AG10803 (cell line): Measurements from ENCODE around the gene POU6F1.

ENCODE experiments used
- DNase-seq: peaks from one replicate; pipeline ENCODE4 v3.0.0; 2010; ENCODE audit warnings: low read depth
- H3K4me3 ChIP-seq: 2 replicates; pipeline ENCODE4 v1.5.1; 2011; ENCODE audit warnings: mild to moderate bottlenecking, low read length, control low read depth
- TF ChIP-seq, protein P1 (sequence below): conservative IDR thresholded peaks from 2 replicates; pipeline ENCODE4 v1.5.1; 2011; ENCODE audit warnings: mild to moderate bottlenecking, low read length, control low read depth, inconsistent platforms

POU6F1 gene

DNA sequence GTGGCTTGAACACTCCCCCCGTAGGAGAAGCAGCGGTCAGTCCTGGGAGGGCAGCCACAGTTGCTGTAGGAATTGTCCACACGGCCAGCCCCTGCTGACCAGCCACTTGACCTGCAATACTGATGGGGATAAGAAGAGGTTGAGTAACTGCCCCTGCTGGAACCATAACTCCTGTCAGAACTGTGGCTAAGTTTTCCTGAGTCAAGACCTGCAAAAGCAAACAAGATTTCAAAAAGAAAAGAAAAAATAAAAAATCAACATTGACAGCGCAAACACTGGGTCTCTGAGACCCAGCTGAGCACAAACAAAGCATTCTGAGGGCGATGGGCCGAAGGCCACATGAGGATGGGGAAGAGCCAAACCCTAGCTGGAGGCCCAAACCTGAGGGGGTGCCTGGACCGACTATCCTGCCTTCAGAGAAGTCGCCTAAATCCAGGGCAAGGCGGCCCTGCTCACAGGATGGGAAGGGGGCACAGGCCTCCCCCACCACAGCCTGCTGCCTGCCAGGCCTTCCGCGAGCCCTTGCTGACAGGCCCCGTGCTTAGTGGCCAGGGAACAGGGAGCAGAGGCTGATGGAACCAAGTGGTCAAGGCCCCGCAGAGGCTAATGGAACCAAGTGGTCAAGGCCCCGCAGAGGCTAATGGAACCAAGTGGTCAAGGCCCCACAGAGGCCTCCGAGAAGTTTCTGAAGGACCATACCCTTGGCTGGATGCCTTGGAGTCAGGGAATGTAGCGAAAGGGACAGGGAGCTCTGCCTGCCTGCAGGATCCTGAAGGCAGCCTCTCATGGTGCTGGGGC is 19.1 kb downstream of the POU6F1 start:
- no peak for DNase-seq
- H3K4me3 ChIP-seq = no peak overlapping the region
- TF ChIP-seq, protein P1, sequence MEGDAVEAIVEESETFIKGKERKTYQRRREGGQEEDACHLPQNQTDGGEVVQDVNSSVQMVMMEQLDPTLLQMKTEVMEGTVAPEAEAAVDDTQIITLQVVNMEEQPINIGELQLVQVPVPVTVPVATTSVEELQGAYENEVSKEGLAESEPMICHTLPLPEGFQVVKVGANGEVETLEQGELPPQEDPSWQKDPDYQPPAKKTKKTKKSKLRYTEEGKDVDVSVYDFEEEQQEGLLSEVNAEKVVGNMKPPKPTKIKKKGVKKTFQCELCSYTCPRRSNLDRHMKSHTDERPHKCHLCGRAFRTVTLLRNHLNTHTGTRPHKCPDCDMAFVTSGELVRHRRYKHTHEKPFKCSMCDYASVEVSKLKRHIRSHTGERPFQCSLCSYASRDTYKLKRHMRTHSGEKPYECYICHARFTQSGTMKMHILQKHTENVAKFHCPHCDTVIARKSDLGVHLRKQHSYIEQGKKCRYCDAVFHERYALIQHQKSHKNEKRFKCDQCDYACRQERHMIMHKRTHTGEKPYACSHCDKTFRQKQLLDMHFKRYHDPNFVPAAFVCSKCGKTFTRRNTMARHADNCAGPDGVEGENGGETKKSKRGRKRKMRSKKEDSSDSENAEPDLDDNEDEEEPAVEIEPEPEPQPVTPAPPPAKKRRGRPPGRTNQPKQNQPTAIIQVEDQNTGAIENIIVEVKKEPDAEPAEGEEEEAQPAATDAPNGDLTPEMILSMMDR = no peak

DNA sequence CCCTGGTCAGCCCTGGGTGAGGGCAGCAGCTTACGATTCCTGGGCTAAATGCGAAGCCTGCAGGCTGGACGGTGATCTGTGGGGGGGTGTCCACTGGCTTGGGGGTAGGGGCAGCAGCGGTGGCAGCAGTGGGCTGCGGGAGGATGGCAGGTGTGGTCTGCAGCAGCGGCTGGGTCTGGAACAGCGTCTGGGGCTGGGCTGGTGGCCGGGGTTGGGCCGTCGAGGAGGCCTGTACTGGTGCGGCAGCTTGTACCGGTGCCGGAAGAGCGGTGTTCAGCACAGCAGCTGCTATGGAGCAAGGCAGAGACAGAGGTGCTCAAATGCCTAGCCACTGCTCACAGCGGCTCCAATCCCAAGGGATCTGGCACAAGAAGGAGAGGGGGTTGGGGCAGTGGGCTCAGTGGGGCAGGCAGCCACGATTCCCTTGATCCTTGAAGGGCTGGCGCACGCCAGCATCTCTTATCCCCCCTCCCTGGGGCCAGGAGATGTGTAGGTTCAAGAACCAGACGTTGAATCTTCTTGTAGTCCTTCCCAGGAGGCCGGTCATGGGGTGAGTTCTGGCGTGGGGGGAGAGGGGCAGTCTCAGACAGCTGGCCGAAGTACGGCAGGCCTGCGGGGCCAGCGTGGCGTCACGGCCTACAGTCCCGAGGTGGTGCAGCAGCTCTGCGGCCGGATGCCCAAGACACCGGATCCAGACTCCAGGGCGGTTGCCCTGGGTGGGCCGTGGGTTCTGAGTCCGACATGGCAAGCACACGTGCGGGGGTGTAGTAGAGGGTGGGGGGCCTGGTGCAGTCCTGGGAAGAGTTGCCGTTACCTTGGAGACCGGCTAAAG is 19.9 kb downstream of the POU6F1 start:
- no peak for DNase-seq
- TF ChIP-seq, protein P1 = no peak

DNA sequence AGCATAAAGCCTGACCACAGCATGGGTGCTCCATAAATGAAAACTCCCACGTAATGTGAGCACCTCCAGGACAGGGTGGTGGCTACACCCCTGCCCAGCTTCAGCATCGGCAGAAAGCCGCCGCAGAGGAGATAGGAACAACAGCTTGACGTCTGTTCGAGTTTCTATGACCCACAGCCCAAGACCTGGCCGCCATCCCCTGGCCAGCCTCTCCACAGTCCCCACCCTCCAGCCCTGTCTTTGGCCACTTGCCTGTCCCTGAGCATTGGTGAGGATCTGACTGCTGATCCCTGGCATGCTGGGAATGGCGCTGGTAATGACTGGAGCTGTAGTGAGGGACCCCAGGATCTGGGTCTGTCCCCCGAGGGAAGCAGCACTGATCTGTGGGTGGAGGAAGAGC is 21.3 kb downstream of the POU6F1 start:
- H3K4me3 ChIP-seq = no peak overlapping the region
- DNase-seq = no peak
- TF ChIP-seq, protein P1 = no peak

More for the DNA sequence above, 19.9 kb downstream of the POU6F1 start:
- H3K4me3 ChIP-seq = no peak overlapping the region

DNA sequence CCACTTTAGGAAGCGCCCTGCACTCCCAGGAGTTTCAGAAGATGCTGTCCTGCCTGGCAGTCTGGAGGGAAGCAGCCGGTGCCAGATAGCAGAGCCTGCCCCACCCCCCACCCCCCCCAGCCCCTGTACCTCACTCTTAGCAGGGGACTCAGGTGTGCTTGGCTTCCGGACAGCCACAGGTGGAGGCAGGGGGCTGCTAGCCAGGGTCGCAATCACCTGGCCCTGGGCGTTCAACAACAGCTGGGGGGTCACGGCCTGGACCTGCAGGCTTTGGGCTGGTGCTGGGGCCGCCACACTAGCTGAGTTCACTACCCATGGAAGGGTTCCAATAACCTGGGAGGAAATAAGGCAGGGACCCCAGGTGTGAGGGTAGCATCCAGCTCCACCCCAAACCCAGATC is 22.0 kb downstream of the POU6F1 start:
- no peak for DNase-seq
- TF ChIP-seq, protein P1 = no peak

DNA sequence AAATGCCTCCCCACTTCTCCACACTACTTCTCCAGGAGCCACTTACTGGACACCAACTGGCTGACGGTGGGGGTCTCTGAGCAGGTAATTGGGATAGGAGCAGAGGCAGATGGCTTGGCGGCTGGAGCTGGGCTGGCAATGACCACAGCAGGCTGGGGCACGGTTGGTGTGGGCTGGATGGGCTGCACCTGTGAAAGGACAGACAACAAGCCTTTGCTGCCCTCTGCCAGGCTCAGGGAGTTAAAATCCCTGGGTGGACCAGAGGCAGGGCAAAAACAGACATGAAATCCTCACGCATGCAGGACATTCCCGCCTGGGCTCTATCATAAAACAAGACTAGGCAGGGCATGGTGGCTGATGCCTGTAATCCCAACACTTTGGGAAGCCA is 25.6 kb downstream of the POU6F1 start:
- no peak for DNase-seq
- TF ChIP-seq, protein P1 = no peak
- no peak overlapping the region for H3K4me3 ChIP-seq

More for the DNA sequence above, 22.0 kb downstream of the POU6F1 start:
- H3K4me3 ChIP-seq = no peak overlapping the region

DNA sequence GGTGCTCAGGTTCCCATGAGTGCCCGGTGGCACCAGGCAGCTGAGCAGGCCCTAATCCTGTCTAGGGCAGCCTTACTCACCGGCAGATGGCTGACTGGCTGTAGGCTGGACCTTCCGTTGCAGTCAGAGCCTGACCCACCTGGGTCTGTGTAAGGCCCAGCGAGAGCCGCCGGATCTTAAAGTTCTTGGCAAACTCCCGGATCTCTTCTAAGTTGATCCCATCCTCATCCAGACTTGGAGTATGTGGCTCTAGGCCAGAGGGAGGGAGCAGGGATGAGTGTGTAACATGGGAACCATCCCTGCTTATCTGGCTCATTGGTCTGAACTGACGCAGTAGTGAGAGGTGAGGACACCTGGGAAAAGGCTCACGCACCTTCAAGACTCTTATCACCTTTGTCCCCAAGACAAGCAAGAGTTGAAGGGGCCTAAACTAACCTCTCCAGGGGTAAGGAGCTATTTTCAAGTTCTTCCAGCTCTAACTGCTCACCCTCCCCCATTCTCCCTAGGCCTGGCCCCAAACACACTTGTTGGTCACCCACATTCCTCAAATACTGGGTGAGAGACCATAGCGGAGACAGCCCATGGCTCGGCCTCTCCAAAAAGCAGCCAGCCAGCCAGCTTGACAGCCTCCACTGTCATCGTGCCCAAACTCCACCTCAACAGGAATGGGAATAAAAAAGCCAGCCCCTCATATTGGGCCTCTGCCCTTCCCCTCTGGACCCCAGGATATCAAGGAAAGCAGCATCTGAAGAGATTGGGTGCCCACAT is 26.2 kb downstream of the POU6F1 start:
- no peak overlapping the region for H3K4me3 ChIP-seq
- DNase-seq = no peak
- TF ChIP-seq, protein P1 = no peak
